PC-9 (cell line): ENCODE data around the gene USP24.

Experiments used
- EZH2 ChIP-seq: fragments of 200-600 bp; sonication (generic); IDR thresholded peaks from 2 replicates; pipeline ENCODE4 v1.8.0; 2017; ENCODE audit warnings: antibody characterized with exemption, low read depth
- TF ChIP-seq, protein P1 (sequence below): fragments of 200-600 bp; sonication (generic); conservative IDR thresholded peaks from 2 replicates; pipeline ENCODE4 v1.6.1; 2017; ENCODE audit warnings: mixed run types, antibody characterized with exemption, mild to moderate bottlenecking, moderate library complexity

DNA sequence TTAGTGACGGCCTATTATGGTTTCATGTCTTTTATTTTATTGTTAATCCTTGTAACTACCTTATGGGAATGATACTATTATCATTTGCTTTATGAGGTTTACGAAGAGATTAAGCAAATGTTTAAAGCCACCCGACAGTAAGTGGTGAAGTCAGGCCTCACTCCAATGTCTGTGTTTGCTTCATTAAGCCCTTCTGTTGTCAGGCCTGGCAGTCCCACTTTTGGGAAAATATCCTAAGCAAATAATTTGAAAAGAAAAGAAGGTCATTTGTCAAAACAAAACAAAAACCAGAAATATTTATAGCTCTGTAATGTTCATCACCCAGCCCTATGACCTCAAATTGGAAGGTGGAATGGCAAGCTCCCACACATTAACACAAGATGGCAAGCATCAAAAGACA is 40.7 kb upstream of the USP24 start:
- TF ChIP-seq, protein P1, sequence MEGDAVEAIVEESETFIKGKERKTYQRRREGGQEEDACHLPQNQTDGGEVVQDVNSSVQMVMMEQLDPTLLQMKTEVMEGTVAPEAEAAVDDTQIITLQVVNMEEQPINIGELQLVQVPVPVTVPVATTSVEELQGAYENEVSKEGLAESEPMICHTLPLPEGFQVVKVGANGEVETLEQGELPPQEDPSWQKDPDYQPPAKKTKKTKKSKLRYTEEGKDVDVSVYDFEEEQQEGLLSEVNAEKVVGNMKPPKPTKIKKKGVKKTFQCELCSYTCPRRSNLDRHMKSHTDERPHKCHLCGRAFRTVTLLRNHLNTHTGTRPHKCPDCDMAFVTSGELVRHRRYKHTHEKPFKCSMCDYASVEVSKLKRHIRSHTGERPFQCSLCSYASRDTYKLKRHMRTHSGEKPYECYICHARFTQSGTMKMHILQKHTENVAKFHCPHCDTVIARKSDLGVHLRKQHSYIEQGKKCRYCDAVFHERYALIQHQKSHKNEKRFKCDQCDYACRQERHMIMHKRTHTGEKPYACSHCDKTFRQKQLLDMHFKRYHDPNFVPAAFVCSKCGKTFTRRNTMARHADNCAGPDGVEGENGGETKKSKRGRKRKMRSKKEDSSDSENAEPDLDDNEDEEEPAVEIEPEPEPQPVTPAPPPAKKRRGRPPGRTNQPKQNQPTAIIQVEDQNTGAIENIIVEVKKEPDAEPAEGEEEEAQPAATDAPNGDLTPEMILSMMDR, result no peak
- TF ChIP-seq EZH2, result no peak
